ENCODE results near the gene SLC22A13.

Gene SLC22A13

DNA sequence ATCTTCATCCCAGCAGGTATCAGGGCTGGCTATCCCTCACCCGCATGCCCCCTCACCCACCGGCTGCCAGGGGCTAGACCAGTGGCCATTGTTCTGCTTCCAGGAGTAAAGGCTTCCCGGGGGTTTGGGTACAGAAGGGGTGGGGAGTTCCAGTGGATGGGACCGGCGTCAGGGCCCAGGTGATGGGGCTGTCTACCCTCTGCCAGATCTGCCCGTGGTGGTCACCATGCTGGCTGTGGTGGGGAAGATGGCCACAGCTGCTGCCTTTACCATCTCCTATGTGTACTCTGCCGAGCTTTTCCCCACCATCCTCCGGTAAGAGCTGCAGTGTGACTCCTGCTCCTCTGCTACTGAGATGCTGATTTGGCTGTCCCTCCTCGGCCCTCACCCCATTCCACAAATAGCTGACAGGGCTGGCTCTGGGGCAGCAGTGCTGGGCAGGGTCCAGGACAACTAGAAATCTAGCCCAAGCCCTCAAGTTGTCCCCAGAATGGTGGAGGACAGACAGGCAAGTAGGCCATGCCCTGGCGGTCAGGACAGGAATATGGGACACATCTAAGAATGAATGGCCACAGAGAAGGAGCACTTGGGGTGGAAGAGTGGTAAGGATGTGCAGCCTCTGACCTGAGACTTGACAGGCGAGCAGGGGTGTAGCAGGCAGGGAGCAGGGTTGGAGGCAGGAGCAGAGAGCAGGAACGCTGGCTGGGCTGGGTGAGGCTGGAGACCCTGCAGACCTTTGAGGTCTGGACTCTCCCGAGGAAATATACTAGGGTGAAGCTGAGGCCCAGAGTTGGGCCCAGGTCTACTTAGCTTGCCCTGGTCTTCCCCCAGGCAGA is 10.7 kb downstream of the SLC22A13 start:
- ATAC-seq = no peak
- TF ChIP-seq TOX (CRISPR knock-in tag; IDR thresholded peaks at IDR 0.05; ENCODE audit: borderline replicate concordance) (no peak), ZFP30 (CRISPR knock-in tag; IDR thresholded peaks at IDR 0.05) (no peak), ZNF70 (CRISPR knock-in tag; IDR thresholded peaks at IDR 0.05) (no peak), ZC3H10 (CRISPR knock-in tag; IDR thresholded peaks at IDR 0.05) (no peak)

DNA sequence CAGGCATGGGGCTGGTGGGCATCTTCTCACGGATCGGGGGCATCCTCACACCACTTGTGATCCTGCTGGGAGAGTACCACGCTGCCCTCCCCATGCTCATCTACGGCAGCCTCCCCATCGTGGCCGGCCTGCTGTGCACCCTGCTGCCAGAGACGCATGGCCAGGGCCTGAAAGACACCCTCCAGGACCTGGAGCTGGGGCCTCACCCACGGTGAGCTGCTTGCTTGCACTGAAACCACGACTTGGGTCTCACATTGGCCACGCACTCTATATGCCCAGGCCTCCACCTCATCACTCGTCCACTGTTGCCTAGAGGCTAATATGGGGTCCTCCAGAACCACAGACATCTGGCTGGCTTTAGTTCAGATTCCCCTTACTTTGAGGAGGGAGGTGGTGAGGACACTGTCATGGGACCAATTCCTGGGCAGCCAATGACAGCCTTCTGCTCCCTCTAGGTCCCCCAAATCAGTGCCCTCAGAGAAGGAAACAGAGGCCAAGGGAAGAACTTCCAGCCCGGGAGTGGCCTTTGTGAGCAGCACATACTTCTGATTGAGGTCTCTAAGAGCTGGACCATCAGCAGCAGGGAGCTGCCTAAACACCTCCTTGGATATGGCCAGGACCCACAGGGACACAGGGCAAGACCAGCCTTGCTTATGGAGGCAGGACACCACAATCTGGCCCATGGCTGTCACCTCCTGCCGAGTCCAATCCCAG is 11.5 kb downstream of the SLC22A13 start:
- ATAC-seq = no peak

DNA sequence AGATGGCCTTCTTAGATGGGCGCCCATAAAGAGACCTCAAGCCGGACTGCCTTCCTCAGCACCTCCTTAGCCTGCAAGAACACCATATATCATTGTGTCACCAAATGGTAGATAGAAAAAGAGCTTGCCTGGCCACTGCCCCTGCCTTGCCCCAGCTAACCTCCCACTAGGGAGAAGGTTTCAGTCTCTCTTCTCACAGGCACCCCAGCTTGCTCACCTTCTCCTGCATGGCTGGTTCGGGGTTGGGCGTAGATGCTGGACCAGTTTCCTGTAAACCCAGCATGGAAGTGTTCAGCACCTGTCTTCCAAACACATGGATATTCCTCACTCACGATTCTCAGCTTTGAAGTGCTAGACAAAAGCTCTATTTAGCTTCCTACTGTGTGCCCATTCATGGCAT is 13.2 kb downstream of the SLC22A13 start:
- ATAC-seq = no peak
- no peak for TF ChIP-seq OSR1 (CRISPR knock-in tag; IDR thresholded peaks at IDR 0.05)
- TF ChIP-seq CSDC2 (CRISPR knock-in tag; IDR thresholded peaks at IDR 0.05) = no peak
- no peak for TF ChIP-seq ZNF565 (CRISPR knock-in tag; conservative IDR thresholded peaks at IDR 0.05; ENCODE audit: low read depth)
- TF ChIP-seq, protein P1, sequence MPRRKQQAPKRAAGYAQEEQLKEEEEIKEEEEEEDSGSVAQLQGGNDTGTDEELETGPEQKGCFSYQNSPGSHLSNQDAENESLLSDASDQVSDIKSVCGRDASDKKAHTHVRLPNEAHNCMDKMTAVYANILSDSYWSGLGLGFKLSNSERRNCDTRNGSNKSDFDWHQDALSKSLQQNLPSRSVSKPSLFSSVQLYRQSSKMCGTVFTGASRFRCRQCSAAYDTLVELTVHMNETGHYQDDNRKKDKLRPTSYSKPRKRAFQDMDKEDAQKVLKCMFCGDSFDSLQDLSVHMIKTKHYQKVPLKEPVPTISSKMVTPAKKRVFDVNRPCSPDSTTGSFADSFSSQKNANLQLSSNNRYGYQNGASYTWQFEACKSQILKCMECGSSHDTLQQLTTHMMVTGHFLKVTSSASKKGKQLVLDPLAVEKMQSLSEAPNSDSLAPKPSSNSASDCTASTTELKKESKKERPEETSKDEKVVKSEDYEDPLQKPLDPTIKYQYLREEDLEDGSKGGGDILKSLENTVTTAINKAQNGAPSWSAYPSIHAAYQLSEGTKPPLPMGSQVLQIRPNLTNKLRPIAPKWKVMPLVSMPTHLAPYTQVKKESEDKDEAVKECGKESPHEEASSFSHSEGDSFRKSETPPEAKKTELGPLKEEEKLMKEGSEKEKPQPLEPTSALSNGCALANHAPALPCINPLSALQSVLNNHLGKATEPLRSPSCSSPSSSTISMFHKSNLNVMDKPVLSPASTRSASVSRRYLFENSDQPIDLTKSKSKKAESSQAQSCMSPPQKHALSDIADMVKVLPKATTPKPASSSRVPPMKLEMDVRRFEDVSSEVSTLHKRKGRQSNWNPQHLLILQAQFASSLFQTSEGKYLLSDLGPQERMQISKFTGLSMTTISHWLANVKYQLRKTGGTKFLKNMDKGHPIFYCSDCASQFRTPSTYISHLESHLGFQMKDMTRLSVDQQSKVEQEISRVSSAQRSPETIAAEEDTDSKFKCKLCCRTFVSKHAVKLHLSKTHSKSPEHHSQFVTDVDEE (CRISPR knock-in tag; IDR thresholded peaks at IDR 0.05) = no peak
- no peak for TF ChIP-seq SNAI2 (CRISPR knock-in tag; IDR thresholded peaks at IDR 0.05)
- TF ChIP-seq PPARA (CRISPR knock-in tag; IDR thresholded peaks at IDR 0.05; ENCODE audit: borderline replicate concordance) = no peak
- TF ChIP-seq, protein P2, sequence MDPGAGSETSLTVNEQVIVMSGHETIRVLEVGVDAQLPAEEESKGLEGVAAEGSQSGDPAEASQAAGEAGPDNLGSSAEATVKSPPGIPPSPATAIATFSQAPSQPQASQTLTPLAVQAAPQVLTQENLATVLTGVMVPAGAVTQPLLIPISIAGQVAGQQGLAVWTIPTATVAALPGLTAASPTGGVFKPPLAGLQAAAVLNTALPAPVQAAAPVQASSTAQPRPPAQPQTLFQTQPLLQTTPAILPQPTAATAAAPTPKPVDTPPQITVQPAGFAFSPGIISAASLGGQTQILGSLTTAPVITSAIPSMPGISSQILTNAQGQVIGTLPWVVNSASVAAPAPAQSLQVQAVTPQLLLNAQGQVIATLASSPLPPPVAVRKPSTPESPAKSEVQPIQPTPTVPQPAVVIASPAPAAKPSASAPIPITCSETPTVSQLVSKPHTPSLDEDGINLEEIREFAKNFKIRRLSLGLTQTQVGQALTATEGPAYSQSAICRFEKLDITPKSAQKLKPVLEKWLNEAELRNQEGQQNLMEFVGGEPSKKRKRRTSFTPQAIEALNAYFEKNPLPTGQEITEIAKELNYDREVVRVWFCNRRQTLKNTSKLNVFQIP (CRISPR knock-in tag; IDR thresholded peaks at IDR 0.05; ENCODE audit: borderline replicate concordance, low read depth) = no peak
- TF ChIP-seq, protein P3, sequence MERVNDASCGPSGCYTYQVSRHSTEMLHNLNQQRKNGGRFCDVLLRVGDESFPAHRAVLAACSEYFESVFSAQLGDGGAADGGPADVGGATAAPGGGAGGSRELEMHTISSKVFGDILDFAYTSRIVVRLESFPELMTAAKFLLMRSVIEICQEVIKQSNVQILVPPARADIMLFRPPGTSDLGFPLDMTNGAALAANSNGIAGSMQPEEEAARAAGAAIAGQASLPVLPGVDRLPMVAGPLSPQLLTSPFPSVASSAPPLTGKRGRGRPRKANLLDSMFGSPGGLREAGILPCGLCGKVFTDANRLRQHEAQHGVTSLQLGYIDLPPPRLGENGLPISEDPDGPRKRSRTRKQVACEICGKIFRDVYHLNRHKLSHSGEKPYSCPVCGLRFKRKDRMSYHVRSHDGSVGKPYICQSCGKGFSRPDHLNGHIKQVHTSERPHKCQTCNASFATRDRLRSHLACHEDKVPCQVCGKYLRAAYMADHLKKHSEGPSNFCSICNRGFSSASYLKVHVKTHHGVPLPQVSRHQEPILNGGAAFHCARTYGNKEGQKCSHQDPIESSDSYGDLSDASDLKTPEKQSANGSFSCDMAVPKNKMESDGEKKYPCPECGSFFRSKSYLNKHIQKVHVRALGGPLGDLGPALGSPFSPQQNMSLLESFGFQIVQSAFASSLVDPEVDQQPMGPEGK (CRISPR knock-in tag; IDR thresholded peaks at IDR 0.05; ENCODE audit: borderline replicate concordance) = no peak
- TF ChIP-seq, protein P4, sequence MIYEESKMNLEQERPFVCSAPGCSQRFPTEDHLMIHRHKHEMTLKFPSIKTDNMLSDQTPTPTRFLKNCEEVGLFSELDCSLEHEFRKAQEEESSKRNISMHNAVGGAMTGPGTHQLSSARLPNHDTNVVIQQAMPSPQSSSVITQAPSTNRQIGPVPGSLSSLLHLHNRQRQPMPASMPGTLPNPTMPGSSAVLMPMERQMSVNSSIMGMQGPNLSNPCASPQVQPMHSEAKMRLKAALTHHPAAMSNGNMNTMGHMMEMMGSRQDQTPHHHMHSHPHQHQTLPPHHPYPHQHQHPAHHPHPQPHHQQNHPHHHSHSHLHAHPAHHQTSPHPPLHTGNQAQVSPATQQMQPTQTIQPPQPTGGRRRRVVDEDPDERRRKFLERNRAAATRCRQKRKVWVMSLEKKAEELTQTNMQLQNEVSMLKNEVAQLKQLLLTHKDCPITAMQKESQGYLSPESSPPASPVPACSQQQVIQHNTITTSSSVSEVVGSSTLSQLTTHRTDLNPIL (CRISPR knock-in tag; IDR thresholded peaks at IDR 0.05; ENCODE audit: low read depth) = no peak
- no peak for TF ChIP-seq BACH2 (CRISPR knock-in tag; IDR thresholded peaks at IDR 0.05; ENCODE audit: borderline replicate concordance)
- TF ChIP-seq, protein P5, sequence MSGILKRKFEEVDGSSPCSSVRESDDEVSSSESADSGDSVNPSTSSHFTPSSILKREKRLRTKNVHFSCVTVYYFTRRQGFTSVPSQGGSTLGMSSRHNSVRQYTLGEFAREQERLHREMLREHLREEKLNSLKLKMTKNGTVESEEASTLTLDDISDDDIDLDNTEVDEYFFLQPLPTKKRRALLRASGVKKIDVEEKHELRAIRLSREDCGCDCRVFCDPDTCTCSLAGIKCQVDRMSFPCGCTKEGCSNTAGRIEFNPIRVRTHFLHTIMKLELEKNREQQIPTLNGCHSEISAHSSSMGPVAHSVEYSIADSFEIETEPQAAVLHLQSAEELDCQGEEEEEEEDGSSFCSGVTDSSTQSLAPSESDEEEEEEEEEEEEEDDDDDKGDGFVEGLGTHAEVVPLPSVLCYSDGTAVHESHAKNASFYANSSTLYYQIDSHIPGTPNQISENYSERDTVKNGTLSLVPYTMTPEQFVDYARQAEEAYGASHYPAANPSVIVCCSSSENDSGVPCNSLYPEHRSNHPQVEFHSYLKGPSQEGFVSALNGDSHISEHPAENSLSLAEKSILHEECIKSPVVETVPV (CRISPR knock-in tag; IDR thresholded peaks at IDR 0.05) = no peak
- TF ChIP-seq TCF4 (CRISPR knock-in tag; IDR thresholded peaks at IDR 0.05; ENCODE audit: borderline replicate concordance) = no peak
- no peak for TF ChIP-seq ISL1 (CRISPR knock-in tag; IDR thresholded peaks at IDR 0.05)
- no peak for TF ChIP-seq ZNF8 (CRISPR knock-in tag; IDR thresholded peaks at IDR 0.05)
- TF ChIP-seq ARNTL (CRISPR knock-in tag; IDR thresholded peaks at IDR 0.05; ENCODE audit: borderline replicate concordance, low read depth) = no peak
- no peak for TF ChIP-seq ZC3H10 (CRISPR knock-in tag; IDR thresholded peaks at IDR 0.05)
- no peak for TF ChIP-seq ESRRG (CRISPR knock-in tag; IDR thresholded peaks at IDR 0.05)

More for the DNA sequence above, 11.5 kb downstream of the SLC22A13 start:
- TF ChIP-seq ESRRG (CRISPR knock-in tag; IDR thresholded peaks at IDR 0.05) = no peak
- no peak for TF ChIP-seq PPARA (CRISPR knock-in tag; IDR thresholded peaks at IDR 0.05; ENCODE audit: borderline replicate concordance)
